Neural progenitor cell (in vitro differentiated cells): ENCODE results near the gene MCM3.

Experiments
- CTCF ChIP-seq: fragments of 200-600 bp; sonication (generic); IDR thresholded peaks from 2 replicates; pipeline ENCODE4 v1.5.1; 2017; ENCODE audit warnings: antibody characterized with exemption, mild to moderate bottlenecking
- EZH2 ChIP-seq: fragments of 200-600 bp; sonication (generic); IDR thresholded peaks from 2 replicates; pipeline ENCODE4 v1.6.1; 2017; ENCODE audit warnings: antibody characterized with exemption, mild to moderate bottlenecking, moderate library complexity
- EZH2phosphoT487 ChIP-seq: fragments of 200-600 bp; sonication (generic); IDR thresholded peaks from 2 replicates; pipeline ENCODE4 v1.6.1; 2017; ENCODE audit warnings: antibody characterized with exemption

- no peak for TF ChIP-seq CTCF
- TF ChIP-seq EZH2 = no peak
- TF ChIP-seq EZH2phosphoT487 = no peak
Observed at GRCh38 chr6:52217761-52218160, 66.8 kb downstream of the MCM3 start.
